Ovary (tissue), 3 donors: ENCODE results near the gene MOSMO.

Experiments
- CTCF ChIP-seq, 3 donors: fragments of 450-650 bp in 2 of 3; fragments of 200-600 bp in 1 of 3; IDR thresholded peaks; one replicate each; pipeline versions ENCODE4 v1.5.1 to v1.8.0; 2016 to 2022; ENCODE audit warnings: antibody characterized with exemption in 3 of 3, mild to moderate bottlenecking in 1 of 3
- EP300 ChIP-seq: sonication (generic); formaldehyde crosslinking; IDR thresholded peaks from one replicate; pipeline ENCODE4 v1.6.1; 2017; ENCODE audit warnings: antibody characterized with exemption
- donor health status: DM: no; HTN: no; CAD: no.

- no peak for TF ChIP-seq CTCF (IDR thresholded peaks at IDR 0.05)
- no peak for TF ChIP-seq EP300
Measured at GRCh38 chr16:22030087-22030812, 22.3 kb downstream of the MOSMO start.
